Measurements from ENCODE around the gene TYMS.

DNA sequence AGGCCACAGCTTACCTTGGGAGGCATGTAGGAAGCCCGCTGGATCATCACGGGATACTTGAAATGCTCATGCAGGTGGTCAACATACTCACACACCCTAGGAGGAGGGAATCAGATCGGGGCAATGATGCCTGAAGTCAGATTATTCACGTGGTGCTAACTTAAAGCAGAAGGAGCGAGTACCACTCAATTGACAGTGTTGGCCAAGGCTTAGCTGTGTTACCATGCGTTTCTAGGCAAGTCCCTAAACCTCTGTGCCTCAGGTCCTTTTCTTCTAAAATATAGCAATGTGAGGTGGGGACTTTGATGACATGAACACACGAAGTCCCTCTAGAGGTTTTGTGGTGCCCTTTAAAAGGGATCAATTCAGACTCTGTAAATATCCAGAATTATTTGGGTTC lies 17.9 kb downstream of the TYMS start:
- no peak for TF ChIP-seq EZH2phosphoT487 (IDR thresholded peaks at IDR 0.05; ENCODE audit: low read depth)
- TF ChIP-seq, protein P1, sequence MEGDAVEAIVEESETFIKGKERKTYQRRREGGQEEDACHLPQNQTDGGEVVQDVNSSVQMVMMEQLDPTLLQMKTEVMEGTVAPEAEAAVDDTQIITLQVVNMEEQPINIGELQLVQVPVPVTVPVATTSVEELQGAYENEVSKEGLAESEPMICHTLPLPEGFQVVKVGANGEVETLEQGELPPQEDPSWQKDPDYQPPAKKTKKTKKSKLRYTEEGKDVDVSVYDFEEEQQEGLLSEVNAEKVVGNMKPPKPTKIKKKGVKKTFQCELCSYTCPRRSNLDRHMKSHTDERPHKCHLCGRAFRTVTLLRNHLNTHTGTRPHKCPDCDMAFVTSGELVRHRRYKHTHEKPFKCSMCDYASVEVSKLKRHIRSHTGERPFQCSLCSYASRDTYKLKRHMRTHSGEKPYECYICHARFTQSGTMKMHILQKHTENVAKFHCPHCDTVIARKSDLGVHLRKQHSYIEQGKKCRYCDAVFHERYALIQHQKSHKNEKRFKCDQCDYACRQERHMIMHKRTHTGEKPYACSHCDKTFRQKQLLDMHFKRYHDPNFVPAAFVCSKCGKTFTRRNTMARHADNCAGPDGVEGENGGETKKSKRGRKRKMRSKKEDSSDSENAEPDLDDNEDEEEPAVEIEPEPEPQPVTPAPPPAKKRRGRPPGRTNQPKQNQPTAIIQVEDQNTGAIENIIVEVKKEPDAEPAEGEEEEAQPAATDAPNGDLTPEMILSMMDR (IDR thresholded peaks at IDR 0.05; ENCODE audit: low read depth, low read length) = no peak

Measured in OCI-LY3 (cell line).